Measurements from ENCODE around the gene DENND2C.

DENND2C gene

DNA sequence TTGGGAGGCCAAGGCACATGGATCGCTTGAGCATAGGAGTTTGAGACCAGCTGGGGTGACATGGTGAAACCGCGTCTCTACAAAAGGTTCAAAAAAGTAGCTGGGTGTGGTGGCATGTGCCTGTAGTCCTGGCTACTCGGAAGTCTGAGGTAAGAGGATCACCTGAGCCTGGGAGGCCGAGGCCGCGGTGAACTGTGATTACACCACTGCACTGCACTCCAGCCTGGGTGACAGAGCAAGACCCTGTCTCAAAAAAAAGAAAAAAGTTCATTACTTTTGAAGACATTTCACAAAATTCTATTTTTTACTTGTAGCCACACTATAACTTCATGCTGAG is 2.1 kb upstream of the DENND2C start:
- no peak for DNase-seq

DNA sequence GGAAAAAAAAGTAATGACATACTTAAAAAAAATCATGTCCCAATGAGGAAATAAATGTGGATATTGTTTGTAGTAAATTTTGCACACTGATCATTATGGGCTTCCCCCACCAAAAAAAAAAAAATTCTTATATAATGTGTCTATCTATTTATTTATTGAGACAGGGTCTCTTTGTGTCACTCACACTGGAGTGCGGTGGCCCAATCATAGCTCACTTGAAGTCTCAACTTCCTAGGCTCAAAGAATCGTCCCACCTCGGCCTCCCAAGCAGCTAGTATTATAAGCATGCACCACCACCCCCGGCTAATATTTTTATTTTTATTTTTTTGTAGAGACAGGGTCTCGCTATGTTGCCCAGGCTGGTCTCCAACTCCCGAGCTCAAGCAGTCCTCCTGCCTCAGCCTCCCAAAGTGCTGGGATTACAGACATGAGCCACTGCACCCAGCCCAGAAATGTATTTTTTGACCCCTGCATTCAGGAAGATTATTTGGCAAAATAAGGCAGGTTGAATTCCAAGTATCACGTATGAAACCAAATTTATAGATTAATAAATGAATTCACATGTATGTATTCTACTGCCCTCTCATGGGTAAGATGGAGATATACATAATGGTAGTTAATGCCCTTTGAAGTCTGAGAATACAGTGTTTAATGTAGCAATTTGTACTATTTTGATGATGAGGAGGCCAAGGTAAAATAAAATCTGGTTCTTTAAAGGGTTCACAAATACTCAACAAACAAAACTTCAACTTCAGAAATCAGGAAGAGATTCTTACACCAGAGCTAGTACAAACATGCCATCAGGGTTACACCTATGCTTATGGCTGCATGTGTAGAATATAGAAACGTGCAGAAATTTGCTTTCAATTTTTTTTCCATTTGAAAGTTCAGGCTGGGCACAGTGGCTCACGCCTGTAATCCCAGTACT is 1.4 kb upstream of the DENND2C start:
- DNase-seq: no peak

- DNase-seq: peak; percentile 72
Observed at GRCh38 chr1:114670083-114671010, 498 bp upstream of the DENND2C start.

DNA sequence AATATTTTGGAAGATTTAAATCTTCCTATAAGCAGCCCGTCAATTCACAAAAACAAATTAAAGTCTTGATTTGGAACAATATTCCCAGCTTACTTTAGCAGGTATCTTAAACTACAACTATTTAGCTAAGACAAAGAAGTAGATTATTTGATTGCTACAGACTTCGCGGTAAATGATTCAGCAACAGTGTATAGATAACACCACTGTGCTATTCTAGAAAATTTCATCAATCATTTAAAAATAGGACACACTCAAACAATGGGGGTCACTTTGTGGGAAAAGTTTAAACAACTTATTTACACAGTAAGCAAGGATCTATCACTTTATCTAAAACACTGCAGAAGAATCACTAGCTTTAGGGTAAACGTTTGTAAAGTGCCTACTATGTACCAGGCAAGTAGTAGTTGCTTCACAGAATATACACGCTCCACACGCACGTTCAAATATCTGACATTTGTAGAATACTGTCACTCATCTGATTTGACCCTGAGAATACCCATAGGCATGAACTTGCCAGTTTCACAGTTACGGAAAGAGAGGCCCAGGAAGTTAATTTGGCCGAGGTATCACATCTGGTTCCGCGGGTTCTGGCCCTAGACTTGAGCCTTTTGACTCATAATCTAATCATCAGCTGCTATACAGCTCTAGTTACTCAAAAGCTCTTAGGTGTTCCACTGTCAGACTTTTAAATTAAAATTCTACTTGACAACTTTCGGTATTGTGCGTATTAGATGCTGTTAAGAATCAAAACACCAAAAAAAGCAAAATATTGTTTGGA is 876 bp downstream of the DENND2C start:
- no peak for DNase-seq

DNA sequence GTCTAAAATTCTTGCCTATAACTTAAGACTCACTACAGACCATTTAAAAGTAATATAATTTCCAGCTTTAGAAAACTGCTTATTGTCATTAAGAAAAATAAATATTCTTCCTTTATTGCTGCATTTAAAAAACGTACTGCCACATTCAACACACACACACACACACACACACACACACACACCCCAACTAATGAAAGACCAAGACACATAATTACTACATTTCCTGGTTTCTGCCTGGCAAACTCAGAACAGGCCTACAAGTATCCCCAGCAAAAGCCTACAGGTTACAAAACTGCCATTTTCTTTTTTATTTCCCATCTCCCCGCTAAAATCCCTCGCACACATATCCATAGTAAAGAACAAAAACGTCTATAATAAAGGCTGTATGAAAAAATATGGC is 1.5 kb downstream of the DENND2C start:
- no peak for DNase-seq

DNA sequence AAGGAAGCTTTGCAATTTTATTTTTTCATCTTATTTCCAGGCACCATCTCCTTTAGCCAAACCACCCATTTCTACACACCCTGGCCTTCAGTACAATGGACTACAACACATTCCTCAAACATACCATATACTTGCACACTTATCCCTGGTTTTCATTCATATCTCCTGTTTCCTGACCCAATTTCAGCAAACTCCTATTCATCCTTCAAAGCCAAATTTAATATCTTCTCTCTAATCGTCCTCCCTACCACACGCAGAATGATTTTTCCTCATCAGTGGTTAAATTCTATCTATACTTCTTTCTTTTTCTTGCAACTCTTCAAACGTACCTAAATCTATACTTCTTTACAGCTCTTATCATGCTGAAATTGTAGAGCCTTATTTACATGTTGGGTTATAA is 2.9 kb downstream of the DENND2C start:
- no peak for DNase-seq

DNA sequence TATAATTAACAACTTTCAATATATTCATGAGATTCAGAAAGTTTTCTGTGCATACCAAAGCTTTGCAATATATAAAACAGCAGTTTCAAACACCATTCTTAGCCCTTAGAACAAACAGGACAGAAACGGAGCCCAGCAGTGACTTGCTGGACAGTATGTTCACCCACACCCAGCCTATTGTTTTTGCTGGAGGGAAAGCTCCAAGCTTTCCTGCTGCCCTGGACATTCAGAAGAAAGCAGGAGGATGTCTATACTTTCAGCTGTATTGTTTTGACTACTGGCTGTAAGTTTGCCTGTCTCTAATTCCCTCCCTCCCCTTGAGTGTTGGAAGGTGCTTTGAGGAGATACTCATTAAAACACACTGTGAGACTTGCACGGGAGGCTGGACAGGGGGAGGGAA is 9.6 kb downstream of the DENND2C start:
- no peak for DNase-seq

DNA sequence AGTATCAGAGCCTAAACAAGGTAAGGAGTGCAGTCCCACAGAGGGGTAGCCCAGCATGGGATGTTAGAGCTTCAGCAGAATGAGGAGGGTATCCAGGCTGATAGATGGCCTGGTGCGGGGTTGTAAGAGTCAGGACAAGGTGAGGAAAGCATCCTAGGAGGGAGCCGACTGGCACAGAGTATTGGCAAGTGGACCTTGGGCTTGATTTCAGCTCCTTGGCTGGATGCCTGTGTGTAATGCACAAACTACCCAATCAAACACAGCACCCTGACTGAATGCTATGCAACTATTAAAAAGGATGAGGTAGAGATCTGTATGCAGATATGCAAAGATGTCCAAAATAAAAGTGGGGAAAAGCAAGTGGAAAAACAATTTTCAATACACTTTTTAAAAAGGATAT is 18.0 kb downstream of the DENND2C start:
- no peak for DNase-seq

GRCh38 chr1:114648503-114648902 is 21.3 kb downstream of the DENND2C start:
- no peak for DNase-seq

DNA sequence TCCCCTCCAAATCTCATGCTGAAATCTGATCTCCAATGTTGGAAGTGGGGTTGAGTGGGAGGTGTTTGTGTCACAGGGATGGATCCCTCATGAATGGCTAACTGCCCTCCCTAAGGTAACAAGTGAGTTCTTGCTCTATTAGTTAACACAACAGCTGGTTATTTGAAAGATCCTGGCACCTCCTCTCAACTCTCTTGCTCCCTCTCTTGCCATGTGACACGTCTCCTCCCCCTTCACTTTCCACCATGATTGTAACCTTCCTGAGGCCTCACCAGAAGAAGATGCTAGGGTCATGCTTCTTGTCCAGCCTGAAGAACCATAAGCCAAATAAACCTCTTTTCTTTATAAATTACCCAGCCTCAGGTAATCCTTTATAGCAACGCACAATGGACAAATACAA is 28.5 kb downstream of the DENND2C start:
- DNase-seq: no peak

DNA sequence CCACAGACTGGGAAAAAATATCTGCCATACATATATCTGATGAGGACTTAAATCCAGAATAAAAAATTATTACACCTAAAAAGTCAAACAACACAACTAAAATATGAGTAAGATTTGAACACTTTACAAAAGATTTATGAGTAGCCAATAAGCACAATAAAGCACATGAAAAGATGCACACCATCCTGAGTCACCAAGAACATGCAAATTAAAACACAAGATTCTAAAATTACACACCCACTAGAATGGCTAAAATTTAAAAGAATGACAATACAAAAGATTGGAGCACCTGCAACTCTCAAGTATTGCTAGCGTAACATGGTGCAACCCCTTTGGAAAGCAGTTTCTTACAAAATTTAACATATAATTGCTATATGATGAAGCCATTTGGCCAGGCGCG is 30.9 kb downstream of the DENND2C start:
- no peak for DNase-seq

DNA sequence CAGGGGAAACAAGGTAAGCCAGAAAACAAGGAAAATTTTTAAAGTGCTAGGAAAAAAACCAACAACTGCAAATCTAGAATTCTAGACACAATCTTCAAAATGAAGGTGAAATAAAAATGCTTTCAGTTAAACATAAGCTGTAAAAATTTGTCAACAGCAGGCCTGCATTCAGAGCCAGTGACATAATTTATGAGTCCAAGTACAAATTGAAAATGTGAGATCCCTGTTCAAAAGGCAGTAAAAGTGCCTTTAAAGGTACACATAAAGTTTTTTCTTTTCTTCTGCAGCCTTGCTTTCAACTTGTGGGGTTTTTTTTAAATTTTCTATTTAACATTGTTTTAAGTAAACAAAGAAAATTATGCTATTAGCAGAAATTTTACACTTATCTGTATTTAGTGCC is 37.4 kb downstream of the DENND2C start:
- no peak for DNase-seq

DNA sequence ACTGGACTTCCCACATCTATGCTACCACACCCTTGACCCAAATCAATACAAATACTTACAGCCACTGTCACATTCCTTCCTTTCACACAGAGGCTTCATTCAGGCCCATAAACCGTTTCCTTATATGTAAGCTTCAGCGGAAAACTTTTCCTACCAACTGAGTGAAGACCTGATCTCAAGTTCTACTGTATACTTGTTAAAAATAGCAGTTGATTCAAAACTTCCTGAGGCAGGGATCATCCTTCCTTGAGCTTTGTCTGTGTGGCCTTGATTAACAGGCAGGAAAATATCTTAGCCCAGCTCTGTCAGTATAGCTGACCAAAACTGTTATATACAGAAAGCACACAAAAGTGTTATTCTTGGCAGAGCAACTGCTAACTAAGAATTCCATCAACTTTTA is 42.7 kb downstream of the DENND2C start:
- no peak for DNase-seq

DNA sequence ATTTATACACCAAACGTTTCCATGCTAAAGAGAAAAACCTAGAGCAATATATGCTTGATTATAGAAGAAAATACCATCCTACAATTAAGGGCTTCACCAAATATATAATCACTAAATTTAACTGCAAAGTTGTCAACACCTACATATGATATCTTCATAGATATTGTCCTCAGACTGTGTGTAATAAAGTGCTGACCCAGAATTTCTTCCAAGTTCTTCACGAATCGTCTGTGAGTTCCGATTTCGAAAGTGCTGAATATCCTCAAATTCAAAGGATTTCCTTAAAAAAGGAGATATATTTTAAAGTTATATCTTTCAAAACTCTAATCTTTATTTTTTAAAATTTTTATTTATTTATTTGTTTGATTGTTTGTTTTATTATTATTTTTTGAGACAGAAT is 46.5 kb downstream of the DENND2C start:
- DNase-seq: no peak

DNA sequence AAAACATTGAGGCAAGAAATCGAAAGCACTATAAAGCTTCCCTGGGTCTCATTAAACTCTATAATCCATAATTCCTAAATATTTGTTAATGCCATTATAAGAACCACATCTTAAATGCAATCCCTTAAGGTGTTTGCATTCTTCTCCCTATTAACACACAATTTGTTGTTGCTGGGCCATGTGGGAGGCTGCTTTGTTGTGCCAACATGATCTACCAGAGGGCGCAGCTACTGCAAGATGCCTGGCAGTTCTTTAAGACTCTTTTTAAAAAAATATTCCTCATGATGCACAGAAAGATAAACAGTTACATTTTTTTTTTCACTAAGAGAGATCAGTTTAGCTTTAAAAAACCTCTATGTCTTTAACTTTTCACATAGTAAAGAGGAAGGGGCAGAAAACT is 49.4 kb downstream of the DENND2C start:
- DNase-seq: no peak

GRCh38 chr1:114618606-114619005 is 51.2 kb downstream of the DENND2C start:
- DNase-seq: no peak

DNA sequence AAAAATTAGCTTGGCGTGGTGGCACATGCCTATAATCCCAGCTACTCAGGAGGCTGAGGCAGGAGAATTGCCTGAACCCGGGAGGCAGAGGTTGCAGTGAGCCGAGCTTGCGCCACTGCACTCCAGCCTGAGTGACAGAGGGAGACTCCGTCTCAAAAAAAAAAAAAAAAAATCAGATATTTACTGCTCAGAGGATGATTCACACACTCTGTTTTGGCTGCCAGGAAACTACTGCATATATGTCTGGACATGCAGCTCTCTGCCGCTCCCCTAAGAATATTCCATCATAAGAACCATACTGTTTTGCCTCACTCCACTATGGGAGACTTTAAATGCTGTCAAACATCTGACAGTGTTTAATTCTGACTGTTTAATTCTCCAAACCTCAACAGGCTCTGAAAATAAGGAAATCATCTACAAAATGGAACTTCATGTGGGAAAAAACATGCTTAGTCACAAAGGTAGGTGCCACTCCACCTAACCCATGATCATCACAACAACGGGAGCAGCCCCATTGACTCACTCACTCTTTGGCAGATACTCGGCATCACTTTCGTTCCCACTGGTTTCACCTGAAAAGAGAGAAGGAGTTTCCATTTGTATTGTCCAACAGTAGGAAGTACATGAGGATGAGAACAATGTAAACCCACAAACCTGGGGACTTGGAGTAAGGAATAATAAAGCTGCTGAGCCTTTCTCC is 59.2 kb downstream of the DENND2C start:
- DNase-seq: no peak

GRCh38 chr1:114609826-114610225 is 60.0 kb downstream of the DENND2C start:
- no peak for DNase-seq

DNA sequence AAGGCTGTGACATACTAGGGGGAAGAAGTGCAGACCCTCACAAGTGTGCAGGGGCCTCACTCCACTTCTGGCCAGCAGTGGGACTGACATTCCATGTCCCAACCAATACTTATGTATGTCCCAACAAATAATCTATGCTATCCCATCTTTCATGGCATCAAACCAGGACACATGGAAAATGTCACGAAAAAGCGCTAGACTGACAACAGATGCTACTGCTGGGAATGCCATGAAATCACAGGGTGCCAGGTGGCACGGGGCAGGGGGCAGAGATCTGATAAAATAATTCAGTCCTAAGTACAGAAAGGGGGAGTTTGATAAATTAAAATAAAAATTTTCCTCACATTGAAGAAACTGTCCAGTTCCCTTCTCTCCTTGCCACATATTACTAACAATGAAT is 60.8 kb downstream of the DENND2C start:
- DNase-seq: no peak

GRCh38 chr1:114607223-114607622 is 62.6 kb downstream of the DENND2C start:
- DNase-seq: no peak

DNA sequence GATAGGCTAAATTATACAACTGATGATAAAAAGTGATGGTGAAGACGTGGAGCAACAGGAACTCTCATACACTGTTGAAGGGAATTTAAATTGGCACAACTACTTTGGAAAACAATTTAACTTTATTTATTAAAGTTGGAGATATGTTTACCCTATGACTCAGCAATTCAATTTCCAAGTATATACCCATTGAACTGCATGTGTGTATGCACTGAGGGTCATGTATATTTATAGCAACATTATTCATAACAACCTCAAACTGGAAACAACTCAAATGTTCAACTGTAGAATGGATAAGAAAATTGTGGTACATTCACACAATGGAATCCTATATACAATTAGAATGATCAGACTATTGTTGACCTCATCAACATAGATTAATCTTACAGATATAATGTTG is 71.9 kb downstream of the DENND2C start:
- no peak for DNase-seq

DNA sequence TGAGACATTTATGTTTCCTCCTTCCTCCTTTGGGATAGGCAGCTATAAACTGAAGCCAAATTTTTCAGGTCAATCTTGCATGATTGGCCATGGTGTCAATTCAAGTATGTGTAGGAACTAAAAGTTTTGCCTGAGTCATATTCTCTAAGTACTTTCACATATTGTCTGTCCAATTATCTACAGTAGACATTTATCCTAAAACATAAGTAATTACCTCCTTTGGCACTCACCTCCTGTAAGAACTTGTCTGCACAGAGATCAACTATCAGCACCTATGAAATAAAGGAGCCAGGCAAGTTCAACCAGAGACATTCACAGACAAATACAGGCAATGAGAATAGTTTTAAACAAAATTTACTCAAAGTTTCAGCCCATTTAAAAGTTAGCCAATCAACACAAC is 74.2 kb downstream of the DENND2C start:
- no peak for DNase-seq

- DNase-seq: no peak
Observed at GRCh38 chr1:114594046-114594445, 75.8 kb downstream of the DENND2C start.

Measured in activated CD4-positive, alpha-beta T cell treated with anti-CD3 and anti-CD28 coated beads for 1 hour (primary cell).